GM15510 (cell line): ENCODE measurements around the gene WDR20.

Experiments used
- POLR2A ChIP-seq: IDR thresholded peaks from 3 replicates; pipeline ENCODE4 v1.6.1; 2011; ENCODE audit warnings: borderline replicate concordance; ENCODE audit not compliant: insufficient read length; ENCODE audit errors: extremely low read depth

Gene WDR20

DNA sequence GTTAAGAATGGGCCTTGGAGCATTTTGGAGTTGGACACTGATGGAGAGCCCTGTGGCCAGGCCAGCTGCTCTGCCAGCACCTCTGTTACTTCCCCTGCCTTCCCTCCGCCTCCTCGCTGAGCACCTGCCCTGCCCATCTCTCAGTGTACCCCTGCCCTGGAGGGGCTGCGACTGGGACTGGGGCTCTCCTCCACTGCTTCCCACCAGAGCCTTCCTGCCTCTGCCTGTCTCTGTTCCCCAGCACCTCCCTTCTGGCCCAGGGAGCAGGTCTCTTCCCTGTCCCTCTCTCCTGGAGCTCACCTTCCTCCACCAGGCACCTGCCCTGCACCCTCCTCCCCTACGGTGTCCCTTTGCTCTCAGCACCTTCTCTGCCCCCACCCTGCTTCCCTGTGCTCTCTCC, 62.1 kb downstream of the WDR20 start:
- TF ChIP-seq POLR2A: no peak

DNA sequence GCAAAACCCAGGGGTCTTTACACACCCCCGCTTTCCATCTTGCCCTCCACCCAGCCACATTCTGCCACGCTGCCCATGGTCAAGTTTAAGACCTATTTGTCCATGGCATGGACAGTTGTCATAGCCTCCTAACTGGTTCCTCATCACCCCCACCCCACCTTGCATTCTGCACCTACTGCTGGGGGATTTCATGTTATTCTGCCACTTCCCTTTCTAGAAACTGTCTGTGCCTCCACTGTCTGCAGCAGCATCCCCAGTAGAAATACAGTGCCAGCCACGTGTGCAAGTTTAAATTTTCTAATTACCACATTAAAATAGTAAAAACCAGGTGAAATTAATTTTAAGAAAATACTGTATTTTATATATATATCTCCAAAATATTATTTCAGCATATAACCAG, 63.2 kb downstream of the WDR20 start:
- no peak for TF ChIP-seq POLR2A

DNA sequence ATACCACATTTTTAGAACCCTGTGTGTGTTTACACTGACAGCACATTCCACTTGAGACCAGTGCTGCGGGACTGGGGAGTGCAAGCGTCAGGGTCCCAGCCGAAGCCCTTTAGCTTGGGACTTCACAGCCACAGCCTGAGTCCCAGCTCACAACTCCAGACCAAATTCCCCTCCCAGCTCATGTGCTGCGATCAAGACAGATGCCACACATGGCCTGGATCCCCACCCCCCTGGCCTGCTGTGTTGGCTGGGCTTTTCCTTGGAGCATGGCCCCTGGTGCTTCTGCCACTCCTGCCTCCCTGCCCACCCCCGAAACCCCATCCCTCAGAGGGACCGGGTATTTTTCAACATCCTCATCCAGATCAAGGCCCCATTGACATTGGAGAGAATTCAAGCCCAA, 63.7 kb downstream of the WDR20 start:
- no peak for TF ChIP-seq POLR2A

DNA sequence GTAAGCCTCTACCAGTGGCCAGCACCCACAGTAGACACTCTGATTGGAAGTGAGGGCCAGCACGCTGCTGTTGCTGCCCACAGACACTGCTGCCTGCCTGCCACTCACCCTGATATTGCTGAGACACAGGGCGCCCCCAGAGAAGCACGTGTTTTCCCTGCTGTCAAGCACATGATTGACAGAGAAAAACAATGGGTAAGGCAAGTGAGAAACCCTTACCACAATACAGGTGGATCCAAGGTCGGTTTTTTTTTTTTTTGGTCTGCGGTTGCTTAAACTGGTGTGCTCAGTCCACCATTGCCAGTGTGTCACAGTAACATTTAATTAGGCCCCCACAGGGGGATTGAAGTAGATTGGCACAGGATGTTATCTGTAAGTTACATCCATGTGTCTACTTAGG, 65.9 kb downstream of the WDR20 start:
- no peak for TF ChIP-seq POLR2A

DNA sequence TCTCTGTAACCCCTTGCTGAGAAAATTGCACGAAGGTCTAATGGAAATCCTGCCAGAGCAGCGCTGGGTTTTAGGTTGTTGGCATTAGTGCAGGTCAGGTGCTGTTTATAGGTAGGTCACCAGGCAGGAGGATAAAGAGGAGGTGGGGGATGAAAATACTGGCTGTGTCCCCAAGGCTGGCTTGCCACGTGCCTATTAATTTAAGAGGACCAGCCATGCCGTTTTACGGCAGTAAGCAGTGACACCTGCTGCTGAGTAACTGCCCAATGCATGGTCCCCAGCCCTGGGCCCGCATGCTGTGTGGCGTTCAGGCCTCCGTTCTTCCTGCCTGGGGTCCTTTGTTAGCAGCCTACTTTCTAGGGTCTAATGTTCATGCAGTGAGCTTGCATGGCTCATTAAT, 67.2 kb downstream of the WDR20 start:
- TF ChIP-seq POLR2A: no peak

GRCh38 chr14:102207831-102208365, 68.2 kb downstream of the WDR20 start:
- no peak for TF ChIP-seq POLR2A

- TF ChIP-seq POLR2A: no peak
These were observed 69.0 kb downstream of the WDR20 start for GRCh38 chr14:102208741-102209140.

DNA sequence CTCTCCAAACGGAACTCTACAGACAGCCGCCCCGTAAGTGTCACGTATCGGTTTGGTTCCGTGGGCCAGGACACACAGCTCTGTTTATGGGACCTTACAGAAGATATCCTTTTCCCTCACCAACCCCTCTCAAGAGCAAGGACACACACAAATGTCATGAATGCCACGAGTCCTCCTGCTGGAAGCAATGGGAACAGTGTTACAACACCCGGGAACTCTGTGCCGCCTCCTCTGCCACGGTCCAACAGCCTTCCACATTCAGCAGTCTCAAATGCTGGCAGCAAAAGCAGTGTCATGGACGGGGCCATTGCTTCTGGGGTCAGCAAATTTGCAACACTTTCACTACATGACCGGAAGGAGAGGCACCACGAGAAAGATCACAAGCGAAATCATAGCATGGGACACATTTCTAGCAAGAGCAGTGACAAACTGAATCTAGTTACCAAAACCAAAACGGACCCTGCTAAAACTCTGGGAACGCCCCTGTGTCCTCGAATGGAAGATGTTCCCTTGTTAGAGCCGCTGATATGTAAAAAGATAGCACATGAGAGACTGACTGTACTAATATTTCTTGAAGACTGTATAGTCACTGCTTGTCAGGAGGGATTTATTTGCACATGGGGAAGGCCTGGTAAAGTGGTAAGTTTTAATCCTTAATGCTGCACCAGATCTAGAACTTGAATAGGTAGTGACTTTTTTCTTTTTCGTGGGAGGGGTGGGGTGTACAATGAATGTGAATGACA, 69.7 kb downstream of the WDR20 start:
- no peak for TF ChIP-seq POLR2A

GRCh38 chr14:102210421-102211042, 70.8 kb downstream of the WDR20 start:
- TF ChIP-seq POLR2A: no peak

GRCh38 chr14:102211240-102211639, 71.5 kb downstream of the WDR20 start:
- TF ChIP-seq POLR2A: no peak

DNA sequence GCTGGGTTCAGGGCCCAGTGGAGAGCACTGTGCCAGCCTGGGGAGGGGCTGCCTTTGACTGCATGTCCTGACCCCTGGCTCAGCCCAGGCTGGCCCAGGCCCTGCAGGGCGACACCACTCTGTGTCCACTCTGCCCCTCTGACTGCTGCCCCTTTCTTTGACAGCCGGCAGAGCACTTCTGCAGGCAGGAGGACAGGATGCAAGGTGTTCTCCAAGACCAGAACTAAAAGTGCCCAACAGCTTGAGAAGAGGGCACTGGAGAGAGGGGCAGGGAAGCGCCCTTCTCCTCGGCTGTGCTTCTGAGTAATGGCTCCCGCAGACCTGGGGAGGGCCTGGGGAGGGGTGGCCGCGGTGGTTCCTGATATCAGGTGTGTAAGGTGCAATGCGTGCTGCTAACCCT, 72.7 kb downstream of the WDR20 start:
- no peak for TF ChIP-seq POLR2A

DNA sequence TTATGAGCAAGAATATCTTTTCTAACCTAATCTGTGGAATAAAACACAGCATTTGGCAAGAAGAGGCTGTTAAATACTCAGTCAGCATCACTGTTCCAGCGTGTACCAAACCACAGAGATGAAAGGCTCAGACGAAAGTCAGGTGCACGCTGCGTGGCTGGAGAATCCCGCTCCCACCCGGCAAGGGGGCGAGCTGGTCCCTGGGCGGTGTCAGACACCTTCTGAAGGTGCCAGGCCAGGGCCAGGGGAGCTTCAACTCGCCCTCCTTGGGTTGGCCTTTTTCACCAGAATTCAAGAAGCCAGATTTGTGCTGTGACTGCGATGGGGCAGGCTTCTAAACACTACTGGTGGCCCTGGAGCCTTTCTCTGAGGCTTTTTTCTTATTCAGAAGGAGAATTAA, 73.1 kb downstream of the WDR20 start:
- no peak for TF ChIP-seq POLR2A

DNA sequence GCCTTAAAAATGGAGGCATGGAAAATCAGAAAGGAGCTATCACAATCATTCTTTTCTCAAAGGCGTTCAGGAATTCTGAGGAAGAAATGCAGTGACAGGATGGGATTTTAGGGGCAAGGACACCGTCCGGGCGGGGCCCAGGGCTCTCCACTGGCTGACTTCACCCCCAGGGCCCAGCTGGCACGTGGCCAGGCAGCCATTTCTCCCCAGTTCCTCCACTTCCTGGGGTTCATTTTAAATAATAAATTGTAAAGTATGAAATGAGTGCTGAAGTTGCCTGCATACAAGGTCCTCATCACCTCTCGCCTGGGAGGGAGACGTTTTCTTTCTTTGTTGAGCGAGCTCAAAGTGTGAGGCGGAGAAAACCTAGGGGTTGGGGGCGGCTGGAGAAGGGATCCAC, 73.8 kb downstream of the WDR20 start:
- TF ChIP-seq POLR2A: no peak

DNA sequence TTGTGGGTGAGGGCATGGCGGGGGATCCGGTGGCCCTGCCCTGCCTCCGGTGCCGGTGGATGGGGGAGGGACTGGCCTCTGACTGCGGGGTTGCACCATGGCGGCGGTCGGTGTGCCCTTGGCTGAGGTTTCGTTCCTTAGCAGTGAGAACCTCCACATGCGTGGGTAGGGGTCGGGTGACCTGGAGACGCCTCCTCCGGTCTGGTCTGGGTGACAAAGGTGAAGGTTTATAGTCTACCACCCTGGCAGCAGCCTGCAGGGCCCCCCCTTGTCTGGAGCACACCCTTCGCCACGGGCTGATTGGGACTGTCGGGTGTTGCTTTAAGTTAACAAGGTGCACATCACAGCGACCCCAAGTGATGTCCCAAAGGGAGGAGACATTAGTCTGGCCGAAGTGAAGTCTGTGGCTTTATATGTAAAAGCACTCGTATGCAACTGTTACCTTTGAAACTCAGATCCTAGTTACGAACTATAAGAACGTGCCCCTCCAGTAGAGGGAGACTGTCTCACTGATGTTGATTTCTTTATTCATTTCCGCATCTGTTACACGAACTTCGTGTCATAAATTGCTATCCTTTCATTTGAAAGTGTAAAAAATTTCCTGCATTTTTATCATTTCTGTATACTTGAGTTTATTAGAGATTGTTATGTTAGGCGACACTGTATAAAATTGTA, 74.4 kb downstream of the WDR20 start:
- TF ChIP-seq POLR2A: no peak

- TF ChIP-seq POLR2A: no peak
These were observed 75.4 kb downstream of the WDR20 start for GRCh38 chr14:102215071-102215470.
